ENCODE measurements around the gene YDJC.
"Not testable (repeated sequence)": the region's sequence is repeated elsewhere in the genome, so short reads cannot be mapped to it uniquely, and the experiment has no call there.

YDJC gene

GRCh38 chr22:21650823-21651520 lies 21.1 kb upstream of the YDJC start:
- no peak for DNase-seq

GRCh38 chr22:21650280-21650679 lies 20.5 kb upstream of the YDJC start:
- no peak for DNase-seq

GRCh38 chr22:21646608-21647590 lies 17.1 kb upstream of the YDJC start:
- DNase-seq: peak; percentile 57

- not testable (repeated sequence) for DNase-seq
These were observed 15.7 kb upstream of the YDJC start for GRCh38 chr22:21645513-21645912.

- DNase-seq: no peak
These were observed 13.9 kb upstream of the YDJC start for GRCh38 chr22:21643533-21644357.

GRCh38 chr22:21642584-21643448 lies 13.0 kb upstream of the YDJC start:
- DNase-seq: peak; percentile 23

GRCh38 chr22:21641789-21642583 lies 12.2 kb upstream of the YDJC start, which contains the start of gene SDF2L1:
TSS of gene SDF2L1 (plus strand) at chr22:21642302. CDS start at chr22:21642337, 35 bp downstream.
- peak; percentile 94 for DNase-seq

- no peak for DNase-seq
These were observed 11.6 kb upstream of the YDJC start for GRCh38 chr22:21641417-21641788.

- DNase-seq: no peak
These were observed 11.0 kb upstream of the YDJC start for GRCh38 chr22:21640810-21641209.

GRCh38 chr22:21639359-21639758 lies 9.5 kb upstream of the YDJC start:
- no peak for DNase-seq

GRCh38 chr22:21637450-21637849 lies 7.6 kb upstream of the YDJC start:
- not testable (repeated sequence) for DNase-seq

- no peak for DNase-seq
These were observed 6.9 kb upstream of the YDJC start for GRCh38 chr22:21636629-21637218.

GRCh38 chr22:21635771-21636510 lies 6.1 kb upstream of the YDJC start:
- no peak for DNase-seq

GRCh38 chr22:21634844-21635243 lies 5.0 kb upstream of the YDJC start:
- no peak for DNase-seq

- DNase-seq: no peak
These were observed 4.3 kb upstream of the YDJC start for GRCh38 chr22:21634081-21634480.

- DNase-seq: no peak
These were observed 3.7 kb upstream of the YDJC start for GRCh38 chr22:21633481-21633880.

GRCh38 chr22:21632931-21633330 lies 3.1 kb upstream of the YDJC start:
- DNase-seq: no peak

GRCh38 chr22:21632237-21632895 lies 2.5 kb upstream of the YDJC start, which contains the start of gene CCDC116:
TSS of gene CCDC116 (plus strand) at chr22:21632760. CDS start at chr22:21633182, 422 bp downstream.
- DNase-seq: peak; percentile 86

GRCh38 chr22:21631025-21631424 lies 1.2 kb upstream of the YDJC start:
- DNase-seq: no peak
